GM19455 (cell line): ENCODE results near the gene TLX1.

Experiments
- ATAC-seq: cut with Tn5 transposase; IDR thresholded peaks from one replicate; pipeline ENCODE4 v1.9.1; 2021; ENCODE audit not compliant: unreplicated experiment

The TLX1 gene

GRCh38 chr10:101133489-101134298 lies 2.6 kb downstream of the TLX1 start:
- ATAC-seq, result no peak

GRCh38 chr10:101134299-101135127 lies 3.4 kb downstream of the TLX1 start:
- no peak for ATAC-seq

GRCh38 chr10:101135141-101136006 lies 4.3 kb downstream of the TLX1 start:
- no peak for ATAC-seq

DNA sequence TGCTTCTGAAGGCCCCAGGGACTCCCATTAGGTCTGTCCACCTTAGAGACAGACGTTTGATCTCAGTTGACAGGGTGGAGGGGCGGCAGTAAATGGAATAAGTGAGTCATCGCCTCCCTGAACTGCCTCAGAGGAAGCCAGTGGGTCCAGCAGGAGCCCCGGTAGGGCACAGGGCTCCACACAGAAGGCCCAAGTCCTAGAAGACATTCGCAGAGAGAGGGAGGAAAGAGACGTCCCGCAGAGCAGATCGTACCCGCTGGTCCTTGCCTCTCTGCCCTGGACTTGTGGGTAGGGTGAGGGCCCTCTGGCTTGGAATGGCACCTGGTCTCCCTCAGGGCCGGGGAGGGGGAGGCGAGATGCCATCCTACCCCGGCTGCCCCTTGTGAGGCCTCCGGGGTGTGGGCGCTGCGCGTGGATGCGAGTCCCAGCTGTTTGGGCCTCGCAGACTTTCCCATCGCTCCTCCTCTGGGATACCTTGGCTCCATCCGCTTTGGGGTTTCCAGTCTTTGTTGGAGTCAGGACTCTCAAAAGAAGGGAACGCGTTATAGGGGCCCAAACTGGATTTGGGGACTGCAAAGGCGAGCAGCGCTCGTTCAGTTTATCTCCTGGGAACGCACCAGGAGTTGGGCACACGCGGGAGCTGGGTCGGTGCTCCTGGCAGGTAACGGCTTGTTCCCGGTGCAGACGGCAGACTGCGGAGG lies 5.1 kb downstream of the TLX1 start:
- no peak for ATAC-seq

DNA sequence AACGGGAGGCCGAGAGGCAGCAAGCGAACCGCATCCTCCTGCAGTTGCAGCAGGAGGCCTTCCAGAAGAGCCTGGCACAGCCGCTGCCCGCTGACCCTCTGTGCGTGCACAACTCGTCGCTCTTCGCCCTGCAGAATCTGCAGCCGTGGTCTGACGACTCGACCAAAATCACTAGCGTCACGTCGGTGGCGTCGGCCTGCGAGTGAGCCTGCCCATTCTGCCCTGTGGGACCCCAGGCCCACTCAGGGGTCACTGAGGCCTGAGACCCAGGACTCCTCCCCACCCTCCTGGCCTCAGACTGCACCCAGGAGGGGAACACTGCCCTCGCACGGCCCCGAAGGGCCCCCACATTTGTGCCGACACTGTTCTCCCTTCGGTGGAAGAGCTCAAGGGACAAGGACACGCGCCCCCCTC lies 5.6 kb downstream of the TLX1 start:
- no peak for ATAC-seq

DNA sequence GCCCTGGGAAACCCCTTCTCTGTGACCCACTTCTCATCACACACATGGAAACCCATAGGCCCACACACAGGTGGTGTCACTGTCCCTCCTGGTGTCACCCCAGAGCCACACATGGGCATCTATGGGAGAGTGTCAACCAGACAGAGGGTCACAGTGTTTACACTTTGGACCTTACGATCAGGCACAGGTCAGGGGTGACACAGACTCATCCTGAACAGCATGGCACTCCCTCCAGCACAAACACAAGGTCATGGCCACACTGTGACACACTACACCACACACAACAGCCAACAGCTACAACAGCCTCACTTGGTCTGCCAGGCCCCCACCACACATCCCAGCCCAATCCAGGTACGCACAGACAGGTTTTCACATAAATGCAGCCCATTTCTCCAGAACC lies 6.2 kb downstream of the TLX1 start:
- no peak for ATAC-seq

DNA sequence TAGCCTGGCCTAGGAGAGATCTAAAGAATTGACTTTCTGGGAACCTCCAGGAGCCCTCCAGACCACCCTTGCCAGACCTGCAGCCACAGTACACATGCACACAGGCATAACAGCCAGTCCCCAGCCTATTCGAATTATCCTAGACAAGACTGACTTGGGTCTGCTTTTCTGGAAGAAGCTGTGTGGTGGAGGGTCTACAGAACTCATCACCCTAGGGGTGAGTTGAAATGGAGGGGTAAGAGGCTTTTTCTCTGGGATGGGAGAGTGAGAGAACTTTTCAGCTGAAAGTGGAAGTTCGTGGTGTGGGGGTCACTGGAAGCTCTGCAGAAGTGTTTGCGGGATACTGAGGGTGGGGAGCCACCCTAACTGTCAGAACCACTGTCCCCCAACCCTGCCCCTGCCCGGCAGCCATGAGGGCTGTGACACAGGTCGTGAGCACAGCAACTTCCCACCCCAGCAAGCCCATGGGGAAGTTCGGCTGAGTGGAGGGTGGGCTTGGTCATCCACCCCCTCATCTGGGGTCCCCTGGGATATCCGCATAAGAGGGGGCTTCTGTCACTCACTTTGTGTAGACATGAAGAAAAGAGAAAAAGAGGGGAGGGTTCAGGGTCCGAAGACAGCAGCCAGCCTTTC lies 7.8 kb downstream of the TLX1 start:
- no peak for ATAC-seq

DNA sequence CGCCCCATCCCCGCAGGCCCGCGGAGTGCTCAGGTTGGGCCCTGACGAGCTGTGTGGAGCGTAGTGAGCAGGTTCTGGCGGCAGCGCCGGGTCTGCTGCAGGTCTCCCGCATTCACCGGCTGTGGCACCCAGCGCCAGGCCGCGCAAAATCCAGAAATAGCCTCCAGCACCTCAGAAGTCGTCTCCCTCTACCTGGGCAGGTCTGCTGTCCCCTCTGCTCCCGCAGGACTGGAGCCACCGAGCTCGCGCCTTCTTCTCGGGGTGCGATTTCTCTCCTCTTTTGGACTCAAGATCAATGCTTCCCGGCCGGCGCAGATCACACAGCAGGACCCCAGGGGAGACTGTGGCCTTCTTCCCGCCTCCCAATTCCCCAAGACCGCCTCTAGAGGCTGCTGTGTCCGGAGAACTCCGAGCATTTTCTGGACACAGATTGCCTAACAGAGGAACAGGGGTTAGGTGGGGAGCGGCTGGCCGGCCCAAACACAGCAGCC lies 8.4 kb downstream of the TLX1 start:
- no peak for ATAC-seq

GRCh38 chr10:101140084-101140949 lies 9.2 kb downstream of the TLX1 start:
- ATAC-seq, result no peak

- ATAC-seq, result no peak
These were observed 10.0 kb downstream of the TLX1 start for GRCh38 chr10:101140950-101141615.

DNA sequence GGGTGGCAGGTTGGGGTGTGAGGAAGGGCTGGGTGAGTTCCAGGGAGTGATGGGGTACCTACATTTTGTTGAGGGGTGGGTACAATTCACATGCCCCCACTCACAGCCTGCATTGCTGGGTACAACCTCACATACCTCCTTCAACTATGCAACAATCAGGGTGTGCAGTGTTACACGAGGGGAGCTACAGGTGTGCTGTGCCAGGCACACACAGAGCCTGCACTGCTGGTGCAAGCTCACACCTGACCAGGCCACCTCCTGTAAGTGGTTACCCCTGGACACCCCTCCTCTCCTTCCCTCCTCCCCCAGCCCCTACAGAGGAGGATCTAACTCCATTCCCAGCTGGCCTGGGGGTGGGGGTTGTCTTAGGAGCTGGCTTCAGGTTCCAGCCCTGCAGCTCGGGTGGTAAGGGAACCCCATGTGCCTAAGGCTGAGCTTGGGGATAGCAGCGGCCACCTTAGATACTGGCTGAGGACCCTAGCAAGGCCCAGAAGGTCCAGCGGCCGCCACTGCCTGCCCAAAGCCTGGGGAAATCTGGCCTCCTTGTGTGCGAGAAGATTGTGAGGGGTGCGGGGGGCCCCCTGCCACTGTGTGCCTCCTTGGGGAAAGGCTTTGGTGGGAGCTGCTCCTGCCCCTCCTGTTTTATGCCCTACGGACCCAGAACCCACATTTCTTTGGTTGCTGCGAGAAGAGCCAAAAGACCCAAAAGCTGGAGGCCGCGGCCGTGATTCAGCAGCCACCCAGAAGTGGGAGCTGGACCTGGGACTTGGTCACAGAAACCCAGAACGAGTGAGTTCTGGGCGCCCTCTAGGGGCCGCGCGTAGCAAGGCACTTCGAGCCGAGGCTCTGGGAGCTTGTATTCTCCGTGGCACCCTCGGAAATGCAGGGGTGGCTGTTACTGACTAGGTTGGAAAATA lies 10.8 kb downstream of the TLX1 start:
- ATAC-seq, result no peak

- no peak for ATAC-seq
These were observed 11.6 kb downstream of the TLX1 start for GRCh38 chr10:101142533-101143344.

DNA sequence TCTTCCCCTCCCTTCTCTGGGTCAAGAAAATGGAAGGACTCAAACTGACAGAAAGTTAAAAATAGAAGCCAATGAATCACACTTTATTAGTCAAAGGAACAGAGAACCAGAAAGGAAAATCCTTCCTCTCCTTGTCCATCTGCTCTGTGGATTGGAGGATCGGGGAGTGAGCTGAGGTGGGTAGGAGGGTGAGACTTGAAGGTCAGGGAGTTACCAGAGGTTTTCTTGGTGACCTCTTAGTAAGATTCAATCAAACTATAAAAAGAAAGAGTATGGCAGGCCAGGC lies 12.2 kb downstream of the TLX1 start:
- no peak for ATAC-seq

- no peak for ATAC-seq
These were observed 13.0 kb downstream of the TLX1 start for GRCh38 chr10:101144053-101144452.

- ATAC-seq, result no peak
These were observed 14.0 kb downstream of the TLX1 start for GRCh38 chr10:101145145-101145544.

DNA sequence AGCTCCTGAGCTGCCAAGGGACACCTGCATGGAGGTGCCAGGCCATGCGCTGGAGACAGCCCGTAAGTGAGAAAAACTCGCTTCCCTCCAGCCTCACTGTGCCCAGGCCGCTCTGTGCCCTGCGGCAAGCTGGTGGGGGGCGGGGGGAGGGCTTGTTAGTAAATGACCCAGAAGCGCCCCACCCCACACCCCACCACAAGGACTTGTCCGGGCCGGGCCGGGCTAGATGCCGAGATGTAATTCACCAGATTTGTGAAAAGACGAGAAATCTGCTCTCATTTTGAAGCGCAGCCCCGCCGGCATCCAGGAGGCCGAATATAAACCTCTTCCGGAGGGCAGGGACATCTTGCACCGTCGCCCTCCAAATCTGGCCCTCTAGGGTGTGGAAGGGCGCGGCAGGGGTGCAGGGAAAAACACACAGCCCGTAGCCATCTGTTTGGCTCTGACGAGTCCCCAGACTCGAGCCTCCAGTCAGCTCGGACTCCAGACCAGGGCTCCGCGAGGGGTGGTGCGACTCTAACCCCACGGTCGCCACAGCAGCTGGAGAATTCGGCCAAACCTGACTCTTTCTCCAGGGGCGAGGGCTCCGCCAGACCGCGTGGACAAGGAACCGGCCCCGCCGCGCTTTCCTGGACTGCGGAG lies 14.8 kb downstream of the TLX1 start:
- no peak for ATAC-seq
